ENCODE data around the gene LLGL2.

LLGL2 gene

DNA sequence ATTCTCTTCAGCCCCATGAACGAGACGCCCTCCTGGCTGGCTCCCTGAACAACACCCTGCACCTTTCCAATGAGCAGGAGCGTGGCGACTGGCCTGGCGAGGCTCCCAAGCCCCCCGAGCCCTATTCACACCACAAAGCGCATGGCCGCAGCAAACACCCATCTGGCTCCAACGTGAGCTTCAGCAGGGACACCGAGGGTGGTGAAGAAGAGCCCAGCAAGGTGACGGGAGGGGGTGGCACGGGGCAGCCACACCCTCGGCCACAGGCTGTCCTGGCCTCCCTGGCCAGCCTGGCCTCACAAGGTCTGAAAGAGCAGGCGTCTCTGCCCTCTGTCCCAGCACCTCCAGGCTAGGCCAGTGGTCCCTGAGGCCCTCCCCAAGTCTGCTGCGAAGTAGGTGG is 33.8 kb upstream of the LLGL2 start:
- no peak for FAIRE-seq

DNA sequence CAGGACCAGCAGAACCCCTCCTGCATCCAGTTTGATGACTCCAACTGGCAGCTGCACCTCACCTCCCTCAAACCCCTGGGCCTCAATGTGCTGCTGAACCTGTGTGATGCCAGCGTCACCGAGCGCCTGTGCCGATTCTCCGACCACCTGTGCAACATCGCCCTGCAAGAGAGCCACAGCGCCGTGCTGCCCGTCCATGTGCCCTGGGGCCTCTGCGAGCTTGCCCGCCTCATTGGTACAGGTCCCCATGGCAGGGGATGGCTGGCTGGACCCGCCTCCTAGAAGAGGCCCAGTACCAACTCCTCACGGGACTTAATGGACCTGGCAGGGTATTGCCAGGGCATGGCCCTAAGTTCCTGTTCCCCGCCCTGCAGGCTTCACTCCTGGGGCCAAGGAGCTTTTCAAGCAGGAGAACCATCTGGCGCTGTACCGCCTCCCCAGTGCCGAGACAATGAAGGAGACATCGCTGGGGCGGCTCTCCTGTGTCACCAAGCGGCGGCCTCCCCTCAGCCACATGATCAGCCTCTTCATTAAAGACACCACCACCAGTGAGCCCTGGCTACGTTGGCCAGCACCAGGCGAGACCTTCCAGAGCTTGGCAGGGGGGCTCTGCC is 32.8 kb upstream of the LLGL2 start:
- FAIRE-seq: no peak

- FAIRE-seq: no peak
Measured at GRCh38 chr17:75493476-75494129, 31.9 kb upstream of the LLGL2 start.

DNA sequence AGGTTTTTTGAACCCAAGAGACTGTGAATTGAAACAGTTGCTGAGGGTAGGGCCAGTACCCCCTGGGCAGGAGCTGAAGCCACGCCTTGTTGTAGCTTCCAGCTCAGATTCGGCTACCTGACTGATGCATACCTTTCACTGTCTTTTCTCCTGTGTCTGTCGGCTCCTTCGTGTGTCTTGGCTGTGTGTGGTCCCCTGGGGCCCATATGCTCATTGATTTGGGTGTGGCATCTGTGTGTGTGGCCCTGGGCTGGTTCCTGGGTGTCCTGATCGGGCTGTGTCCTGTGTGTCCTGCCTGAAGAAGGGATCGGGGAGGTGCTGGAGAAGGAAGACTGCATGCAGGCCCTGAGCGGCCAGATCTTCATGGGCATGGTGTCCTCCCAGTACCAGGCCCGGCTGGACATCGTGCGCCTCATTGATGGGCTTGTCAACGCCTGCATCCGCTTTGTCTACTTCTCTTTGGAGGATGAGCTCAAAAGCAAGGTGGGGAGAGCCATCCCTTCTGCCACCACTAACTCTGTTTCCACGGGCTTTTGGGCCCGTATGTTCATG is 31.1 kb upstream of the LLGL2 start:
- no peak for FAIRE-seq

- no peak for FAIRE-seq
Measured at GRCh38 chr17:75496005-75496404, 29.5 kb upstream of the LLGL2 start.

DNA sequence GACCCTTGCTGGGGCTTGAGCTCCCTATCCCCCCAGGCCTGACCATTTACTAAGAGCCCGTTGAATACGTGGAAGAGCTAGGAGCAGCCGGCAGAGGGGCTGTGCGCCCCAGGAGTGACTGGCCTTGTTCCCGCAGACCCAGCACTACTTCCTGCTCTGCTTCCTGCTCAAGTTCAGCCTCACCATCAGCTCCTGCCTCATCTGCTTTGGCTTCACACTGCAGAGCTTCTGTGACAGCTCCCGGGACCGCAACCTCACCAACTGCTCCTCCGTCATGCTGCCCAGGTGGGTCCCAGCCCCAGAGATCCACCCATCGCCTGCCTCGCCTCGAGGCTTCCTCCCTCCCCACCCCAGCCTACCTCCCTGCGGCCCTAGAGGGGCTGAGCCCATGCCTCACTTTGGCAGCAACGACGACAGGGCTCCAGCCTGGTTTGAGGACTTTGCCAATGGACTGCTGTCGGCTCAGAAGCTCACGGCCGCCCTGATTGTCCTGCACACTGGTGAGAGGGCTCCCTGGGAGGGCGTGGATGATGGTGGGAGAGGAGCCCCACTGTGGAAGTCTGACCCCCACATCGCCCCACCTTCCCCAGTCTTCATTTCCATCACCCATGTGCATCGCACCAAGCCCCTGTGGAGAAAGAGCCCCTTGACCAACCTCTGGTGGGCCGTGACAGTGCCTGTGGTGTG is 27.3 kb upstream of the LLGL2 start:
- no peak for FAIRE-seq

DNA sequence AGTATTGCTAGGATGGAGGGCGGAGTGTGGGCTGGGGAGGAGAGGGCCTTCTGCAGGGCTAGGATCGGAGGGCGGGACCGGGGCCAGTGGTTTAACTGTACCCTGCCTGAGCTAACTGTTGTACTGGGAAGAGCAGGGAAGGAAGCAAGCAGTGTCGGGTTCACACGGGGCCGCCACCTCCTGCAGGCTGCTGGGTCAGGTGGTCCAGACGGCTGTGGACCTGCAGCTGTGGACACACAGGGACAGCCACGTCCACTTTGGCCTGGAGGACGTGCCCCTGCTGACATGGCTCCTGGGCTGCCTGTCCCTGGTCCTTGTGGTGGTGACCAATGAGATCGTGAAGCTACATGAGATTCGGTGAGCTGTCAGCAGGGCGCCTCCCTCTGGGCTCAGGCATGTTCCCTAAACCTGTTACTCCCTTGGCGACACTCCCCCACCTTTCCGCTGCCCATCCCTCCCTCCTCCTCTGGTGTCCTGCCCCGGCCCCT is 26.7 kb upstream of the LLGL2 start:
- FAIRE-seq: no peak

- FAIRE-seq: no peak
Measured at GRCh38 chr17:75499313-75500022, 26.0 kb upstream of the LLGL2 start.

GRCh38 chr17:75500419-75501216 is 24.9 kb upstream of the LLGL2 start:
- FAIRE-seq: no peak

GRCh38 chr17:75501378-75502071 is 24.0 kb upstream of the LLGL2 start:
- no peak for FAIRE-seq

DNA sequence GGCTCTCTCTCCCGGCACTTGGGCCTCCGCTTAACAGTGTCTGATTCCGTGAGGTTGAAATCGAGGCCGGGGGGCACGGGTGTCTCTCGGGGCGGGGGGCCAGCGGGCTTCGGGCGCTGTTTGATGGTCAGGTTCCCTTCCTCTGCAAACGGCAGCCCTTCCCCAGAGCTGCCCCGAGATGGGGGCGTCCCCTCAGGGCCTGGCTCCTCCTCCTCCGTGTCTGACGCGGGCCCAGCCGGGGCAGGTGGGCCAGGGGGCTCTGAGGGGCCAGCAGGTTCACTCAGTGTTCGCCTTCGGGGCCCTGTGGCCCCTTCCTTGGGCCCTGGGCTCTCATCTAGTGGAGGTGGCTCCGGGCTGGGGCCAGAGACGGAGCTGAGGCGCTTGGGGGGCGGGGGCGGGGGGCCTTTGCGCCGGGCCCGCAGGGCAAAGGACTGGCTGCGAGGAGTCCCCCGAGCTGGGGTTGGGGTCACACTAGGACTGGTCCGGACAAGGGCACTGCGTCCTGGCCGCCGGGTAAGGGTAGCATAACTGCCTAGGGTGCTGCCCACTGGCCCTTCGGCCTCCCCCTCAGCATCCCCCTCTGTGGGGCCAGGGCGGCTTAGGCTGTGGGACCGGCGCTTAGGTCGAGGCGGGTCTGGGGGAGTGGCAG is 23.3 kb upstream of the LLGL2 start:
- FAIRE-seq: no peak

DNA sequence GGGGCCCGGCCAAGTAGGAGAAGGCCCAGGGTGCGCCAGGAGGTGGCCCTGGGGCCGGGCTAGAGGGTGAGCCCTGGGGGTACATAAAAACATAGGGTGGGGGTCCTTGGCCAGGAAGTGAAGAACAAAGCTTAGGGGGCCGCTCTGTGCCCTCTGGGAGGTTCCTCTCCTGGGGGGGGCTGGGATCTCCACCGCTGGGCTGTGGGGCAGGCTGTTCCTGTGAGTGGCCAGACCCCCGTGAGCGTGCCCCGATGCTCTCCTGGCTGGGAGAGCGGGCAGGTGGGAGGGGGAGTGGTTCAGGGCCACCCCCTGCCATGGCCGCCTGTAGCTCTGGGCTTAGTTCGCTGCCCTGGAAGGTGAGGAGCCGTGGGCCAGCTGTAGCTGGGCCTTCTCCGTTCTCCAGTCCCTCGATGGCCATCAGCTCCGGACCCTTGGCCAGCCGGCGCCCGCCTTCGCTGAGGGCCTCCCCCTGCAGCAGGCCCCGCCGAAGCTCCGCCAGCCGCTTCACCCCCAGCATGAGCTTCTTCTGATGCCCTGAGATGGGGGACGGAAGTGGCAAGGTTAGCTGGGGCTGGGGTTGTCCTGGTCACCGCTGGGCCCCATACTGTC is 22.7 kb upstream of the LLGL2 start:
- no peak for FAIRE-seq

GRCh38 chr17:75503337-75503950 is 22.1 kb upstream of the LLGL2 start:
- no peak for FAIRE-seq

DNA sequence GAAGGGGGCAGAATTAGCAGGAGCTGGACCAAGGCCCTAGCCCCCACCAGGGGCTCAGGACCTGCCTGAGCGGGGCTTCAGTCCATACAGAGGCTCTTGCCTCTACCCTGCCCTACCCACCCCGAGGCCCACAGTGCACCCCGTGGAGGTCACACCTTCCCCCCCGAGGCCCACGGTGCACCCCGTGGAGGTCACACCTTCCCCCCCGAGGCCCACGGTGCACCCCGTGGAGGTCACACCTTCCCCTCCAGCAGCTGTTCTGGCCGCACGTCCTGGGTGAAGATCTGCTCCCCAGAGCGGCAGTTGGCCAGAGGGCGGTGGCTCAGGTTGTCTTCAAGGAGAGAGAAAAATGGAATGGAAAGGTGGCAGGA is 21.5 kb upstream of the LLGL2 start:
- FAIRE-seq: no peak

GRCh38 chr17:75504347-75505151 is 20.9 kb upstream of the LLGL2 start:
- no peak for FAIRE-seq

GRCh38 chr17:75505152-75505409 is 20.4 kb upstream of the LLGL2 start:
- FAIRE-seq: no peak

GRCh38 chr17:75505640-75506039 is 19.9 kb upstream of the LLGL2 start:
- FAIRE-seq: no peak

- FAIRE-seq: no peak
Measured at GRCh38 chr17:75506134-75506533, 19.4 kb upstream of the LLGL2 start.

DNA sequence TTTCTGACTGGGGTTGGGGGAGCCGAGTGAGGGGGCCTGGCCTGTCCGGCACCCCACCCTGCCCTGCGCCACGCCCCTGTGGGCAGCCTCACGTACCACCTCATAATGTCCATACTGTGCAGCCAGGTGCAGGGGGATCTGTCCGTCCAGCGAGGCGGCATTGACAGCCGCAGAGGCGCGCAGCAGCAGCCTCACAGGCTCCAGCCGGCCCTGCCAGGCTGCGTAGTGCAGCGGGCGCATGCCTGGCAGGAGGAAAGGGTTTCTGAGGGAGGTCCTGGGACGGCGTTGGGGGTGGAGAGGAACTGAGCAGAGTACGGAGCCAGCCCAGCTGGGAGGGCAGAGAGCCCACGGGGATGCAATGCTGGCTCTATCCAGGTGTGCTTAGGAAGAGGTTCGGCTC is 18.6 kb upstream of the LLGL2 start:
- no peak for FAIRE-seq
